ENCODE results near the gene MATN3. TPM values are rescaled to one million over a fixed set of nuclear protein-coding genes. Genes with fewer than 3 reads are reported as not detected.

The MATN3 gene
- total RNA-seq, 1 donor from 2014 or later, result 0.45 TPM

GRCh38 chr2:20021405-20022009 lies 9.0 kb upstream of the MATN3 start:
- H3K4me3 Mint-ChIP-seq, result no peak overlapping the region
- peaks cover 4% of the 10 kb centered on the region for H3K27me3 Mint-ChIP-seq (ENCODE audit: insufficient read depth, low read depth)
- H3K27me3 ChIP-seq, result no peaks in the 10 kb centered on the region
- no peaks in the 10 kb centered on the region for H3K36me3 ChIP-seq
- H3K36me3 Mint-ChIP-seq, result peaks cover 12% of the 10 kb centered on the region
- peaks cover 25% of the 10 kb centered on the region for H3K9me3 Mint-ChIP-seq
- no peak overlapping the region for H3K27ac ChIP-seq
- no peak for TF ChIP-seq EZH2phosphoT487 (IDR thresholded peaks at IDR 0.05)
- no peak for TF ChIP-seq CTCF (IDR thresholded peaks at IDR 0.05)
- no peak for TF ChIP-seq EZH2 (IDR thresholded peaks at IDR 0.05)
- no peaks in the 10 kb centered on the region for H3K79me2 ChIP-seq (ENCODE audit: low read depth)
- H3K4me1 Mint-ChIP-seq, result no peaks in the 10 kb centered on the region
- no peaks in the 10 kb centered on the region for H3K4me1 ChIP-seq
- H4K20me1 ChIP-seq (ENCODE audit: low read depth), result no peaks in the 10 kb centered on the region
- H3K9ac ChIP-seq, result no peak overlapping the region
- H3K4me3 ChIP-seq, result no peak overlapping the region
- H3K9me3 ChIP-seq (ENCODE audit: low read depth), result no peaks in the 10 kb centered on the region
- no peak overlapping the region for H3K27ac Mint-ChIP-seq
- no peak overlapping the region for H3K4me2 ChIP-seq
- H3F3A ChIP-seq (ENCODE audit: low read depth), result no peaks in the 10 kb centered on the region
- DNase-seq (ENCODE audit: low spot score), result no peak
- H2AFZ ChIP-seq (replicated peaks), result no peak overlapping the region

GRCh38 chr2:20019747-20020146 lies 7.3 kb upstream of the MATN3 start:
- Histone ChIP-seq H3K79me2 (ENCODE audit: low read depth) (no peaks in the 10 kb centered on the region), H3K9me3 (ENCODE audit: low read depth) (no peaks in the 10 kb centered on the region), H3F3A (ENCODE audit: low read depth) (no peaks in the 10 kb centered on the region), H3K27me3 (peaks cover 2% of the 10 kb centered on the region), H3K27ac (no peak overlapping the region), H3K4me1 (no peaks in the 10 kb centered on the region), H3K36me3 (no peaks in the 10 kb centered on the region), H3K9ac (no peak overlapping the region), H4K20me1 (ENCODE audit: low read depth) (no peaks in the 10 kb centered on the region), H3K4me2 (no peak overlapping the region), H3K4me3 (no peak overlapping the region), H2AFZ (replicated peaks) (no peak overlapping the region)
- peaks cover 30% of the 10 kb centered on the region for H3K9me3 Mint-ChIP-seq
- DNase-seq (ENCODE audit: low spot score), result no peak
- peaks cover 12% of the 10 kb centered on the region for H3K36me3 Mint-ChIP-seq
- H3K4me3 Mint-ChIP-seq, result no peak overlapping the region
- peaks cover 4% of the 10 kb centered on the region for H3K27me3 Mint-ChIP-seq (ENCODE audit: insufficient read depth, low read depth)
- no peak for TF ChIP-seq CTCF (IDR thresholded peaks at IDR 0.05)
- H3K4me1 Mint-ChIP-seq, result no peaks in the 10 kb centered on the region
- H3K27ac Mint-ChIP-seq, result no peak overlapping the region

- peaks cover 4% of the 10 kb centered on the region for H3K27me3 Mint-ChIP-seq (ENCODE audit: insufficient read depth, low read depth)
- no peak overlapping the region for H3K9ac ChIP-seq
- H3K4me3 ChIP-seq, result no peak overlapping the region
- peaks cover 3% of the 10 kb centered on the region for H3F3A ChIP-seq (ENCODE audit: low read depth)
- no peak overlapping the region for H3K27ac Mint-ChIP-seq
- H3K79me2 ChIP-seq (ENCODE audit: low read depth), result no peaks in the 10 kb centered on the region
- no peak overlapping the region for H2AFZ ChIP-seq (replicated peaks)
- no peak for DNase-seq (ENCODE audit: low spot score)
- no peaks in the 10 kb centered on the region for H3K36me3 ChIP-seq
- no peaks in the 10 kb centered on the region for H3K9me3 ChIP-seq (ENCODE audit: low read depth)
- H3K9me3 Mint-ChIP-seq, result peaks cover 36% of the 10 kb centered on the region
- H4K20me1 ChIP-seq (ENCODE audit: low read depth), result no peaks in the 10 kb centered on the region
- no peak overlapping the region for H3K4me2 ChIP-seq
- no peak overlapping the region for H3K4me3 Mint-ChIP-seq
- H3K4me1 Mint-ChIP-seq, result peaks cover 2% of the 10 kb centered on the region
- no peaks in the 10 kb centered on the region for H3K4me1 ChIP-seq
- H3K27ac ChIP-seq, result no peak overlapping the region
- TF ChIP-seq EZH2 (IDR thresholded peaks at IDR 0.05), result no peak
- no peak for TF ChIP-seq EZH2phosphoT487 (IDR thresholded peaks at IDR 0.05)
- no peak for TF ChIP-seq CTCF (IDR thresholded peaks at IDR 0.05)
- H3K36me3 Mint-ChIP-seq, result peaks cover 14% of the 10 kb centered on the region
- peaks cover 13% of the 10 kb centered on the region for H3K27me3 ChIP-seq
Measured at GRCh38 chr2:20018601-20019152, 6.2 kb upstream of the MATN3 start.
